Amniotic epithelial cell (primary cell): ENCODE results near the gene TECPR2.

Experiments
- DNase-seq: peaks from one replicate; pipeline ENCODE4 v3.0.0-alpha.2; 2010; ENCODE audit warnings: low read depth

TECPR2 gene

DNA sequence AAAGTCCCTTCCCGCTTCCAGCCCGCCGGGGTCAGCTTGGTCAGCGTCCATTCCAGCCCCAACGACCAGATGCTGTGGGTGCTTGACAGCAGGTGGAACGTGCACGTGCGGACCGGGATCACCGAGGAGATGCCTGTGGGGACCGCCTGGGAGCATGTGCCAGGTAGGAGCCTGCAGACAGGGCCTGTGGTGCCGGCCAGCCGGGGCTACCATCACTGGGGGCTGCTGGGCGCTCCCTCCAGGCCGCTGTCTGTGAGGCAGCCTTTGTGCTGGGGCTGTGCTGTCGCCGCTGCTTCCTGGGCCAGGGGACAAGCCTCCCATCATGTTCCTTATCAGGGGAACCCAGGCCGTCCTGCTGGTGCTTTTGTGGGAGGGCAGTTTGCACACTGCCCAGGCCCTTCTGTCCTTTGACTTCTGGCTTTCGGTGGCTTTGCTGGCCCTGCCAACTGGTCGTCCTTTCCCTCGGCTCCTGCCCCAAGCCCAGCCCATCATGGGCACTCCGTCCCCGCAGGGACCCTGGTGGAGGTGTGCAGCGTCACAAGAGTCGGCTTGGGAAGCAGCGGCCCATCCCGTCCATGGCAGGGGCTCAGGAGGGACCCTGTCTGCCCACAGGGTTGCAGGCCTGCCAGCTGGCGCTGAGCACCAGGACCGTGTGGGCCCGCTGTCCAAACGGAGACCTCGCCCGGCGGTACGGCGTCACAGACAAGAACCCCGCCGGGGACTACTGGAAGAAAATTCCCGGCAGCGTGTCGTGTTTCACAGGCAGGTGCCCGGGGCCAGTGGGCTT is 134.4 kb downstream of the TECPR2 start:
- no peak for DNase-seq

DNA sequence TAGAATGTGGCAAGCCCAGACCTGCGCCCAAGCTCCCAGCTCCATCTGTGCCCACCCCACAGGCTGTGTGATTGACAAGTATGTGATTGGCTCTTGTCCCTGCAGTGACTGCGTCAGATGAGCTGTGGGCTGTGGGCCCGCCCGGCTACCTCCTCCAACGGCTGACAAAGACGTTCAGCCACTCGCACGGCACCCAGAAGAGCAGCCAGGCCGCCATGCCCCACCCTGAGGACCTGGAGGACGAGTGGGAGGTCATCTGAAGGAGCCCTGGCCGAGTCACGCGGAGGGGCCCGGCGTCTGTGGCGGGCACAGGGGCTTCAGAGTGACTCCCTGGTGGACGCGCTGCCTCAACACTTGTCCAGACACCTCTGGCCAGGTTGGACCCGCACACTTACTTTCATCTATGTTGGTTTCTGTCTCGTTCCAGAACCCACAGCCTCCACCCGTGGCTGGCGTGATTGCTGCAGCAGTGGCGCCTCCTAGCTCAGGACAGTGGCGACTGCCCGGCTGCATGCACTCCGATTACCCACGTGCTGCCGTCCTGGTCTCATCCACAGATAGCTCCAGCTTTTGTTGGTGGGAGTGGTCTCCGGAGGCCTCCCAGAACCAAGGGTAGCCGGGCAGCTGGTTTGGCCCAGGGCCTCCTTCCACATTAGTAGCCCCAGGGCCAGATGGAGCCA is 135.4 kb downstream of the TECPR2 start:
- no peak for DNase-seq

GRCh38 chr14:102498678-102499265 is 136.0 kb downstream of the TECPR2 start:
- DNase-seq: no peak

DNA sequence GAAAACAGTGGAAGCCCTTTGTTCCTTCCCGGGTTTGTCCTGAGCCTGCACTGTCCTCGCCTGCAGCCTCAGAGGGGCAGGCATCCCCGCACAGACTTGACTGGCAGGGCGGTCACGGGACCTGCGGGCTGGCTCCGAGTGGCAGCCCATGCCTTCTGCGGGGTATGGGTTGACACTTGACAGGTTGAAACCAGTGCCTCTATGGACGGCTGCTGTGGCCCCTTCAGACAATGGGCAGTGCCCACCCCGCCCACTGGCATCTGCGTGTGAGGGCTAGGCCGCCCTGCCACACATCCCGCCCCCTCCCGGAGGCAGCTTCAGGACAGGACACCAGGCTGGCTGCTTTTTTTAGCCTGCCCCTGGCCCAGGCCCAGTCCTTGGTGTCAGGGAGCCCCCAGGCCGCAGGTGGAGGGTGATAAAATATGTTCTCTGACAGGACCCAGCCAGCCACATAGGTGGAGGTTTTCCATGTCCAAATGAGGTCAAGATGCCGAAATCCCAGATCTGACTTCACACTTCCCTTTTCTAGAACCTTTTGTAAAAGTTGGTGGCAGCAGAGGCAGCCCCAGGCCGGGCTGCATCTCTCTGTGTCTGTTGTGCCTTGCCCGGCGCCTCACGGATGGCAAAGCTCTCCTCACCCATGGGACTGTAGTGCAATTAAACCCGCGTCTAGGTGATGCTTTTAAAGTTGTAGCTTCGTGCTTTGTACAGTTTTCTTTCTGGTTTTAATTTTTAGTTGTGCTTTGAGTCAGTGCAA is 136.8 kb downstream of the TECPR2 start:
- DNase-seq: no peak

DNA sequence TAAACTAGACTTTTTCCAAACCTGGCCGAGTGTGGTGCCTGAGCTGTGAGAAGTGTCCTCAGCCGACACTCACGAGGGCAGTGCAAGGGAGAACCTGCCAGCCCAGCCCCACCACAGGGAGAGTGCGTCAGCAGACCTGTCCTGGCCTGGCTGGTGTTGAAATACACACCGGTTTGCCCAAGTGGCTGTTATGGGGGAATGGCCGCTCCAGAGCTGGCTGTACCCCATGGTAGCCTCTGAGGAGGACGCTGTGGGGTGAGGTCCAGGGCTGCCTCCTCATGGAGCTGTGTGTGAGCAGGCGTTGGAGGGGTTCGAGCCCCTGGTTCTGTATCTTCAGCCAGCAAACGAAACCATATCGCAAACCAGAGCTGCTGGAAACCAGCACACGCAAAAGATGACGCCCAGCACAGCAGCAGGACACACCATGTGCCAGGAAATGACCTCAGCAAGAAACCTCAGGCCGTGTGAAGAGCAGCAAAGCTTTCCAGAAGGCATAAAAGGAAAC is 137.5 kb downstream of the TECPR2 start:
- DNase-seq: peak; percentile 58

- no peak for DNase-seq
Measured at GRCh38 chr14:102500713-102501112, 138.0 kb downstream of the TECPR2 start.

DNA sequence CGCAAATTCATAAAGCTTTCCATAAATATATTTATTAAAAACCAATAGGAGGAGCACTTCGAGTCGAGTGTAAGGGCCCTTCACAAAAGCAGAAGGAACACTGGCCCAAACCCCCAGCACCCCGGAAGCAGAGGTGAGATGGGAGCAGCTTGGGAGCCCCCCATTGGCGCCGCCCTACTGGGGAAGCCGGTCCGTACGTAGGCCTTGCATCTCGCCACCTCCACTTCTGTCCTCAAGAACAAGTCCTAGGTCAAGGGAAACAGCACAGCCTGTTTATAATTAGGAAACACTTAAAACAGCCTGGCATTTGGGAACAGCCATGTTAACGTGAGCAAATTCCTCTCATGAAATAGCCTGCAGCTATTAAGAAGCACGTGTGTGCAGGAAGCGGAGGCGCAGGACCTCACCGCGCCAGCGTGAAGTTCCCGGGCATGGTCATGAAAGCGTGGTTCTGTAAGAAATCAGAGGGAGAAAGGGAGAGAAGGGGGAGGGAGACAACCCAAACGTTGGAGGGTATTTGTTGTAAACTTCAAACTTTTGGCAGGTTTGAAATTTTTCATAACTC is 139.1 kb downstream of the TECPR2 start:
- DNase-seq: no peak

- no peak for DNase-seq
Measured at GRCh38 chr14:102502571-102502970, 139.8 kb downstream of the TECPR2 start.

DNA sequence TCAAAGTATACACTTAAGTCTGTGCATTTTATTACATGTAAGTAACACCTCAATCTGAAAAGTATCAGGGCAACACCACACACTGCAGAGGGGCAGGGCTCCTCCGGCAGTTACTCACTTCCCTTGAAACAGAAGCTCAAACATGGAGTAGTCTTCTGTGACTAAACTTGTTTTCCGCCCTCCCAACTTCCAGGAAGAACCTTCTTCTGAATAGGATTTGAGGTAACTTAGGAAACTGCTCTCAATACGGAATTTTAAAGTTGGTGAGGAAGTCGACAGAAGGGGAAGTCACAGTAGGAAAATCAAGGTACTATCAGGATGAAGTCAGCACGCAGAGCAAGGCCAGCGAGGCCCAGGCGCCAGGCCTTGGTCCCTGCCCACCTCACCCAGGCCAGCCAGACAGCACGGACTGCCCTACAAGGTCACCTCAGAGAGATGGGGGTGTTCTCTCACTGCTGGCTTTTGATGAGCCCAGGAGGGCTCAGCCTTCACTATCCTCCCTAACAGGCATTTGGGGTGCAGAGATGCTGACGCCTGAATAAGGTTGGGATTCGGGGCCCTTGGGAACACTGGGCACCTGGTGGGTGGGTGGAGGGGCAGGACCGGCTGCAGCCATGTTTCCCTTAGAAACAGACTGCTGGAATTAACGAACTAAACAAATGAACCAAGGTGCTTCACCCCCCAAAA is 141.0 kb downstream of the TECPR2 start:
- no peak for DNase-seq

DNA sequence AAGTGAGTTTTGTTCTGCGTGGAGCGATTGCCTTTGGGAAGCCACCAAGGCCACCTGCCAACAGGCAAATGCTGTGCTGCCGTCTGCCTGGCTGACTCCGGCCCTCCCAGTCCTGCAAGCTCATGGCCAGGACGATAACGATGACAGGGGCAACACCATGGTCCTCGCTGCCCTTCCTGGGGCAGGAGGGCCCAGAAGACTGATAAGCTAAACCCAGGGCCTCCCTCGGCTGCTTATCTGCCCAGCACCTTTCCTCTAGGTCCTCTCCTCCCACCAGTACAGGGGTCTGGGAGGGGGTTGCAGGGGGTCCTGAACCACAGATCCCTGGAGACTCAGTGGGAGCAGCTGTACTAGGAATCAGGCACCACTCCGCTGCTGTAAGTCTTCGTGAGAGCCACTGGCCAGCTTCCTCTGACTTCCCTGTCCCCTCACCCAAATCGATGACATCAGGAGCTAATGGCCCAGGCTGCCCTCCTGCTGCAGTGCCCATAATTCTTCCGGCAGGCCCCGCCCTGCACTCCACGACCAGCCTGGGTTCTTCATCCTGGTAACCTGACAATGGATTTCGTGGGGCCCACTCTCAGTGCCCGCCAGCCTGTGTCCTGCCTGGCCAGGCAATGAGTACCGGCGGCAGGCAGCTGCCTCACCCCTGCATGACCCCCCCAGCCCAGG is 141.7 kb downstream of the TECPR2 start:
- no peak for DNase-seq

DNA sequence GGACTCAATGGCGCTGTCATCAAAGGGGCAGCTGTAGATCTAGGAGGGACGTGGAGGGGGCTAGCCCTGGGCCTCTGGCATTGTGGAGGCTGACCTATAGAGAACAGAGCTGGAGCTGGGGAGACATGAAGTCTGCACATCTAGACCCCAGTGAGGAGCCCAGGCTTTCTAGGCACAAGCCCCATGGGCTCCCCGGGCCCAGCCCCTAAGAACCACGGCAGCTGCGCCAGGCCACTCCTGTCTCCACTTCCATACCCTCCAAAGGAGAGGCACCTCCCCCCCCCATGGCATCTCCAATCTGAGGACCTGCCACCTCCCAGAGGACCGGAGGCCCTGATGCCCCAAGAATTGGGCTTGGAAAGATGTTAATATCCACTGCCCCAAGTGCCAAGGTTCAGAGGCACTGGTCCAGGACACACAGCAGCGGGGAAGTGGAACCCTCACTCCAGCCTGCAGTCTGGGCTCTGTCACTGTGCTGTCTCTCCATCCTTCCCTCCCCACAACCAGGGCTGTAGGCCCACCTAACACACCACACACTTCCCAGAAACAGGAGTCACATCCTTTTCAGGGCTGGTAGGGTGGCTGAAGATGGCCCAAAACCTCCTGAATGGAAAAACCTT is 142.4 kb downstream of the TECPR2 start:
- DNase-seq: no peak

DNA sequence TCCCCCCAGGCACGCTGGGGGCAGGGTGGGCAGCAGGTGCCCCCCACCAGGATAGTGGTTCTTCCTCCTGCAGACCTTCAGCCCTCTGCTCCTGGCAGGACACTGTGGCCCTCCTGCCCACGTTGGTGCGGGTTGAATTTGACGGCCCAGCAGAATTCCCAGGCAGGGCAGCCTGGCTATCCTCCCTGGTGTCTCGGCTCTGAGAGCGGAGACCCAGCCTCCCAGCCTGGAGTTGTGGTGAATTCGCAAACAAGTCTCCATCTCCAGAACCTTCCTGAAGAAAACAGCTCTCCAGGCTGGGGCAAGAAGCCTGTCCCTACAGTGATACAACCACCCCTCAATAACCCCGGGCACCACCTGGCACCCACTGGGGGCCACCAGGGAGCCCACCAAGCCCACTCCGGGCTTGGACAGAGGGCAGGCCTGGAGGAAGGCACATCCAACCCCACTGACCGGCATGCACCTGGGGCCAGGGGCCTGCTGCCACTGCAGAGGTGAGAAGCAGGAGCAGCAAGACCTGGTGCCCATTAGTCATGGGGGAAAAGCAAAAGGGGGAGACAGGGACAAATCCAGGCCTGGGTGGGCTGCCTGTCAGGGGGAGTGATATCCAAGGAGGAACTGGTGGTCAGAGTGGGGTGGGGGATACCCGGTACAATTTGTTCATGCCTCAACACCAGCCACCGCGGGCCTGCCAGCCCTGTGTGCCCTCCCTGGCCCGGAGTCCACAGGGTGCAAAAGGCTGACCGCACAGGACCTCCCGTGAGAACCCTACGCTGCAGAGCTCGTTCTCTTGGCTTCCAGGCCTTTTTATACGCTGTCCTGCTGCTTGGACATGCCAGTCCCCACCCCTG is 143.3 kb downstream of the TECPR2 start:
- no peak for DNase-seq

DNA sequence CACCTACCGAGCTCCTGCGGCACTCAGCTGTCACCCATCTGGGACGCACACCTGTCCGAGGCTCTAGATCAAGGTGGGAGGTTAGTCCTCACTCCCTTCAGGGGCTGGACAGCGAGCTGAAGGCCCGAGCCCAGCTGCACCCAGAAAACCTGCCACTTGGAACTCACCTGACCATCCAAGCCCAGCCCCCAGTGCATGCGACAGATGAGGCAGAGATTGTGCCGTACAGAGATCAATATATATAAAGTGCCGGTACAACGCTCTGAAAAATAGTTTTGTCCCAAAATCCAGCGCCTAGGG is 143.8 kb downstream of the TECPR2 start:
- DNase-seq: no peak

GRCh38 chr14:102507081-102507856 is 144.5 kb downstream of the TECPR2 start:
- DNase-seq: peak; percentile 45

DNA sequence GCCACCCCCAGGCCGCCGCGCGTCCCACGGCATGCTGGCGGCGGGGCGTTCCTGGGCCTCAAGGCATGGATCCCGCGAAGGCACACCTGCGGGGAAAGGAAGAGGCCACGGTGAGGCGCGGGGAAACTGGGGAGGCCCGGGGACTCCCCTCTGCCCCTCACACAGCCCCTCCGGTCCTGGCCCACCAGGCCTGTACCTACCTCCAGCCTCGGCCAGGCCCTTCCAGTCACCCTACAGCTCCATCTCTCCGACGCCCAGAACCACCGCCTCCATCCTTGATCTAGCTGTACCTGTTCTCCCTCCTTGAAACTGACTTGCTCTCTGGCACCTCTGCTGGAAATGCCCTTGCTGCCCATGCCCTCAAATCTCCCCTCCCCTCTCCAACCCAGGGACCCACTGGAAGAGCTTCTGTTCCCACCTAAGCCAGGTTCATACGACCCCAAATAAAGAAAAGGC is 145.1 kb downstream of the TECPR2 start:
- DNase-seq: no peak

DNA sequence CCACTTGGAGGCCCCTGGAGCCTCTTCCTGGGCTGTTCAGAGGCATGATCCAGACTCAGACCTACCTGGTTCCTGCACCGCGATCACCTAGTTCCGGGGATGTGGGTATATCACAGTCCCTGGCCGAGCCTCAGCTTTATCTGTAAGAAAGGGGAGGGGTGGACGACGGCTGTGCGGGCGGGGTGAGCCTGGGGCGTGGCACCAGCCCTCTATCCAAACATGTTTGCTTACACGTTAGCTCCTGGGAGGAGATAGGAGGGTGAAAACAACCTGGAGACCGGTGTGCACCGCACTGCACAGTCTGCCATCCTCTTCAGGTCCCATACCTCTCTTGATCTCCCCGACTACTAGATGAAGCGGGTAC is 145.7 kb downstream of the TECPR2 start:
- DNase-seq: no peak

GRCh38 chr14:102508774-102509745 is 146.3 kb downstream of the TECPR2 start:
- DNase-seq: peak; percentile 37
